COLO668 (cell line): Measurements from ENCODE around the gene PSMB4.
"Not testable (repeated sequence)": the region's sequence is repeated elsewhere in the genome, so short reads cannot be mapped to it uniquely, and the experiment has no call there.

Source experiments
- DNase-seq: peaks from one replicate; lab custom pipeline; 2025; ENCODE audit not compliant: unreplicated experiment; lab: John Stamatoyannopoulos, UW

Gene PSMB4

DNA sequence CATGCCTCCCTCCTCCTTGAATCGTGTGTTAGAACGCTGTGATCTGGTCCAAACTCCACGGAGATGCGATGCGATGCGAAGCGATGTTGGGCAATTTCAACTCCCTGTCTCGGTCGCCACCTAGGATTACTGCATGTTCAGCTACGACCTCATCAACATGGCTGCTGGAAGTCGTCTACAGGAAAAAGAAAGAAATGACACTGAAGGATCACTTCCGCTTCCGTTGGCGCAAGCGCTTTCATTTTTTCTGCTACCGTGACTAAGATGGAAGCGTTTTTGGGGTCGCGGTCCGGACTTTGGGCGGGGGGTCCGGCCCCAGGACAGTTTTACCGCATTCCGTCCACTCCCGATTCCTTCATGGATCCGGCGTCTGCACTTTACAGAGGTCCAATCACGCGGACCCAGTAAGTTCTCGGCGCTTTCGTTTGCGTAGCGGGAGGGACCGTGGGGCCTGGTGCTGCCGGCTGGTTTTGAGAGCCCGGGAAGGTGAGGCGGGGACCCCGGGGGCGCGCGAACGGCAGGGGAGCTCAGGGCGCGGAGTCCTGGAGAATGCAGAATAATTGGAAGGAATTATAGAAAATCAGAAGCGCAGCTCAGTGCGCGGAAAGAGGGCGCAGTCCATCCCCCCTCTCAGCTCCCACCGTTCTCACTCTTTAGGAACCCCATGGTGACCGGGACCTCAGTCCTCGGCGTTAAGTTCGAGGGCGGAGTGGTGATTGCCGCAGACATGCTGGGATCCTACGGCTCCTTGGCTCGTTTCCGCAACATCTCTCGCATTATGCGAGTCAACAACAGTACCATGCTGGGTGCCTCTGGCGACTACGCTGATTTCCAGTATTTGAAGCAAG is at the start of gene PSMB4:
Gene PSMB4, plus strand, starts transcription at position 250 of the 848 bp plus-strand sequence. Its CDS starts 15 bp downstream, at position 265.
- DNase-seq, result peak; percentile 85

GRCh38 chr1:151350323-151350722 is 49.0 kb upstream of the PSMB4 start:
- not testable (repeated sequence) for DNase-seq

GRCh38 chr1:151352021-151352718 is 47.2 kb upstream of the PSMB4 start:
- DNase-seq, result no peak

- DNase-seq, result no peak
Measured at GRCh38 chr1:151356696-151357095, 42.7 kb upstream of the PSMB4 start.

DNA sequence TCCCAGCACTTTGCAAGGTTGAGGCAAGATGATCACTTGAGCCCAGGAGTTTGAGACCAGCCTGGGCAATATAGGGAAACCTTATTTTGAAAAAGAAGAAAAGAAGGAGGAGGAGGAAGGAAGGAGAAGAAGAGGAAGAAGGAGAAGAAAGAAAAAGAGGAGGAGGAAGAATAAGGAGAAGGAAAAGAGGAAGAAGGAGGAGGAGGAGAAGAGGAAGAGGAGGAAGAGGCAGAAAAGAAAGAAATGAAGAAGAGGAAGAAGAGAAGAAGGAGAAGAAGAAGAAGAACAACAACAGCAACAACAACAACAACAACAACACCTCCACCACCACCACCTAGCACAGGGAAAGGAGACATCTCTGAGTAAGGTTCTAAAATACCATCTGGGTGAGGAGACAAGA is 37.5 kb upstream of the PSMB4 start:
- DNase-seq, result no peak

DNA sequence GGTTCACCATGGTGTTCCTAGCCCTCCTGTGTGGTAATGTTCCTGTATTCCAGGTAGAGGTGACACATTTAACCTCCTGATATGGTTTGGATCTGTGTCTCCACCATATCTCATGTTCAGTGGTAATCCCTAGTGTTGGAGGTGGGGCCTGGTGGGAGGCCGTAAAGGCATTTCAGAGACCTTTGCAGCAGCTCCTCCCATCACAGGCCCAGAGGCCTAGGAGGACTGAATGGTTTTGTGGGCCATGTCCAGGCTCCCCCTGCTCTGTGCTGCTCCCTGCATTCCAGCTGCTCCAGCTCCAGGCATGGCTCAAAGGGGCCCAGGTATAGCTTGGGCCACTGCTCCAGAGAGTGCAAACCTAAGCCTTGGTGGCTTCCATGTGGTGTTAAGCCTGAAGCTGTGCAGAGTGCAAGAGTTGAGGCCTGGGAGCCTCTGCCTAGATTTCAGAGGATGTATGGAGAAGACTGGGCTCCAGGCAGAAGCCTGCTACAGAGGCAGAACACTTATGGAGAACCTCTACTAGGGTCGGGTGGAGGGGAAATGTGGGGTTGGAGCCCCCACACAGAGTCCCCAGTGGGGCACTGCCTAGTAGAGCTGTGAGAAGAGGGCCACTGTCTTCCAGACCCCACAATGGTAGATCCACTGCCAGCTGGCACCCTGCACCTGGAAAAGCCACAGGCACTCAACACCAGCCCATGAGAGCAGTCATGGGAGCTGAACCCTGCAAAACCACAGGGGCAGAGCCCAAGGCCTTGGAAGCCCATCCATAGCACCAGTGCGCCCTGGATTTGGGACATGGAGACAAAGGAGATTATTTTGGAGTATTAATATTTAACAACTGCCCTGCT is 36.8 kb upstream of the PSMB4 start:
- DNase-seq, result no peak

DNA sequence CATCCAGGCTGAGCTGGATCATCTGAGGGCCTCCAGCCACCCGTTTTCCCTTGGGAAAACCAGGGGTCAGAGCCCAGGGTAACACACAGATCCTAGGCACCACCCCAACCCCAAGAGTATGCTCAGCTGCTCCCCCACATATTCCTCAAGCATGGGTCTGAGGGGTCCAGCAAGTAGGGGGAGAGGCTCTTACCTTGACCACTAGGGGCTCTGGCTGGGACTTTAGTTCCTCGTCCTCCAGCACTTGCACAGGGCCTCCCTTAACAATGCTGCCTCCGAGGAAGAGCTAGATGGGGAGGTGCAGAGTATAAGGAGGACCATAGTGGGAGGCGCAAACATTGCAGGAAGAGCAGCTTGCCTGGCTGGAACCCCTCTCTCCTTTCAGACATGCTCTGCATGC is 34.4 kb upstream of the PSMB4 start:
- DNase-seq, result no peak

GRCh38 chr1:151367658-151368392 is 31.5 kb upstream of the PSMB4 start:
- no peak for DNase-seq

DNA sequence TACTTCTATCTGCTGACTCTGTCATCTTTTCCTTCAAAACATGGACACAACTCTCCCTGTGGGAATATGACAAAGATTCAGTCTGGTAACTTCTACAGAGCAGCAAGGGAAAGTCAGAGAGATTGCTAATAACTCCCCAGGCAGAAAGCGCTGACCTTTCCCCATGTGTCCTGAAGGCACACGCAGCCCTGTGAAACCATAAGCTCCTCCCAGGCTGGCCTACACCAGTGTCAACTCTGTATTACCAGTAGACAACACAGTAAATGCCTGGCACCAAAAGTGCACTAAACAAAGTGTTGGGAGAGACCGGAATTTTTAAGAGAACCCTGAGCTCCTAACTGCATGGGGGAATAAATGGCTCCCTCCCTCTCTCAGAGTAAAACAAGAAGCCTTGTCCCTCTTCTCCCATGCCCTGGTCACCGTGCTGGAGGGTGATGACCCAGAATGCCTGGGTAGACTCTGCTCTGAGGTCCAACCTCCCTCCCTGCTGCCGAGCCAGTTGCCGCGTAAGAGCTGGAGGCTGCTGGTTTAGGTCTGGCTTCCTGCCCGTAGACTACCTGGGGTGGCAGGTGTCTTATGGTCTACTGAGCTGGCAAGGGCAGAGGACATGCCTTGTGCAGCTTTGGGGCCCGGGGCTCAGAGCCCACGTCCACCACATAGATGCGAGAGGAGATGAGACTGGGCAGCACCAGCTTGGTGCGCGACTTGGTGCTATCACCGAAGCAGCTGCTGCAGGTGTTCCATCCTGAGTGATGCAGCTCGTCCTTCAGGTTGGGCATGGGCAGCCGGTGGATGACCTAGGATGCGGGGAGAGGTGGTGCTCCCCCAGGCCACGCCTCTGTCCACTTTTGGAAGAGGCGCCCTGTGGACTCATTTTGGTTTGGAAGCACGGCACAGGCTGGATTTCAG is 30.7 kb upstream of the PSMB4 start:
- DNase-seq, result peak; percentile 36

DNA sequence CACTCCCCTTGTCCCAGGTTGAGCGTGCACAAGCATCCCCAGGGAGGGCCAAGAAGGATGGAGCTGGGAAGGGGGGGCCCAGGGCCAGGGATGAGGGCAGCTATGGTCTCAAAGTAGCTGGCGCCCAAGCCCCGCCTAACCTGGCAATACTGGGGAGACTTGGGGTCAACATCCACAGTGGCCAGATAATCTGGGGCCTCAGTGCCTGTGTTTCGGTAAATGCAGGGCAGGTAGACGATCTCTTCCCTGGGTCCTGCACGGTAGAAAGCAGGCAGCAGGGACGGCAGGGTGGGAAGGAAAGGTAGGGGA is 30.1 kb upstream of the PSMB4 start:
- DNase-seq, result no peak

DNA sequence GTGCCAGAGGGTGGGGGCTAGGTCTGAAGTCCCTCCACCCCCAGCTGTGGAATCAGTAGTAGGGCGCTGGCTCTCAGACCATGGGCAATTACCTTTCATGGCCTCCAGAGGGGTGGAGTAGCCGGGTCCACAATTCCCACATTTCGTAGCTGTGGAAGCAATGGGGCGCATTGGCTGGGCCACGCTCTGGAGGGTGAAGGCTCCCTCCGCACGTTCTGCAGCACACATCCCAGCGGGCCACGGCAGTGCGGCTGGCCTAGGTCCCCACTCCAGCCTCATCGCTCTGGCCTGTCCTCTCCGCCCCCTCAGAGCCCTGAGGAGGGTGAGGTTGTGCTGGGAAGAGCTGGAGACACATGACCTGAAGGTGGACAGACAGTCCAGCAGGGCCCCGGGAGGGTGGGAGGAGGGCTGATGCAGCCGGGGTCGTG is 29.7 kb upstream of the PSMB4 start:
- no peak for DNase-seq

DNA sequence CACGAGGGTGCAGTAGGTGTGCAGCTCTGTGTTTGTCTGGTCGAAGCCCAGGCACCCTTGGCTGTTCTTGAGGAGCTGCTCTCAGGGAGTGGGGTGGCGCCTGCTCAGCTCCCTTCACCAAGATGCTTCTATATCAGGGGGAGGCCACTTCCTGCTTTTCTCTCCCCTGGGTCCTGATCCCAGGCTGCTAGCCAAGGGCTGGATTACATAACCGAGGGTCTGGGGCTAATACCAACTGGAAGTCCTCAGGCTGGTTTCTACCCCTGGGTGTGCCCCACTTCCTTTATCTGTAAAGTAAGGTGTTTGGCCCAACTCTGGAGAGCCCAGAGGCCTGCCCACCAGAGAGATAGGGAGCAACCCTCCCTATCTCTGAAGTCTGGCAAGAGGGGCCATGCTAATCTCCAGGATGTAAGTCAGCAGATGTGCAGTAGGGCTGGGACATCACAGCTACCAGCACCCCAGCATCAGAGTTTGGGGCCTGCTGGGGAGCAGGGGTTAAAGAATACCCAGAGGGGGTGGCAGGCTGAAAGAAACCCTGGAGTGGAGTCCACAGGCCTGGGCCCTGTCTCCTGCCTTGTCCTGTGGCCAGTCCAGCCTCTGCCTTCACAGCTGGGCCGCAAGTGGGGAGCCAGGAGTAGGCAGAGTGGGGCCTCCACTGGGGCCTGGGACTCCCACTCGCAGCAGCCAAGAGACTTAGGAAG is 29.0 kb upstream of the PSMB4 start:
- DNase-seq, result no peak

DNA sequence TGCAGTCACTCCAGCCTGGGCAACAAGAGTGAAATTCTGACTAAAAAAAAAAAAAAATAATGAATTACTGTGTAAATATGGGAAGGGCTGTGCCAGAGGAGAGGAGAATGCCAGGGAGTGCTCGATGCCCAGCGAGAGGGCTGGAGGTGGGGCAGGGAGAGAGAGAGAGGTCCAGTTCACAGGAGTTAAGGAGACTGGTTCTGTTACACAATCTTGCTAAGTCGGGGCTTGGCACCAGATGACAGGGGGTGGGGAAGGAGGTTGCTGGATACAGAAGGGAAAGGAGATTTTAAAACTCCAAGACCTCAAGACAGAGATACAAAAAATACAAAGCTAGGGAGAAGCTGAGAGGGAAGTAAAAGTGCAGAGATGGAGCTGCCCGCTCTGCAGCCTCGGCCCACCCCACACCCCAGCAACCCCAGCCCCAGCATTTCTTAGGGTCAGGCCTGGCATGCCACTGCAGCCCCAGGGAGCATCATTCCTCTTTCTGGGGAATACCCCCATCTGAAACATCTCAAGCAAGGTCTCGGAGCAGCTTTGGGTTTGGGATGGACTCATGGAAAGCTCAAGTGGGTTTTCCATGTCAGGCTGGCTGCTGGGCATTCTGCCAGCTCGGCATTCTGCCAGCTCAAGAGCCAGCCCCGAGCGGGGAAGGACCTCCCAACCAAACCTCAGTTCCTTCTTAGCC is 27.9 kb upstream of the PSMB4 start:
- DNase-seq, result peak; percentile 93

GRCh38 chr1:151372058-151372934 is 27.1 kb upstream of the PSMB4 start, which contains the start of gene SELENBP1:
Gene SELENBP1 (minus strand): TSS chr1:151372705. CDS start chr1:151372641, 64 bp downstream.
- DNase-seq, result peak; percentile 94

DNA sequence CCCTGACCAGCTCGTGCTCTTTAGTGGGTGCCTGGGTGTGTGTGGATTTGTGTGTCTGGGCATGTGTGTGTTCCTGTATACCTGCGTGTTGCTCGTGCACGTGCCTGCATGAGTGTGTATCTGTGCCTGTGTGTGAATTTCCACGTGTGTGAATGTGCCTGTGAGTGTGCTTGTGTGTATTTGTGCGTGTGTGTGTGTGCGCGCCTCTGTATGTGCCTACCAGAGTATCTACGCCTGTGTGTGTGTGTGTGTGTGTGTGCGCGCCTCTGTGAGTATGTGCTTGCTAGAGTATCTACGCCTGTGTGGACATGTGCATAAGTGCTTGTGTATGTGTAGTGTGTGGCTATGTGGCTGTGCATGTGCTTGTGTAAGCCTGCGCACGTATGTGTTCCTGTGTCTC is 26.2 kb upstream of the PSMB4 start:
- DNase-seq, result no peak

- DNase-seq, result no peak
Measured at GRCh38 chr1:151377150-151377884, 22.1 kb upstream of the PSMB4 start.

- DNase-seq, result no peak
Measured at GRCh38 chr1:151384584-151384983, 14.8 kb upstream of the PSMB4 start.
